Stromal cell of bone marrow (primary cell): ENCODE data around the gene FTO.
A peak's percentile ranks its signal among the peaks of the same experiment; 100 is the strongest.

ENCODE experiments used
- DNase-seq: peaks from one replicate; pipeline ENCODE4 v3.0.0-alpha.2; 2012; ENCODE audit warnings: low read depth

The FTO gene

DNA sequence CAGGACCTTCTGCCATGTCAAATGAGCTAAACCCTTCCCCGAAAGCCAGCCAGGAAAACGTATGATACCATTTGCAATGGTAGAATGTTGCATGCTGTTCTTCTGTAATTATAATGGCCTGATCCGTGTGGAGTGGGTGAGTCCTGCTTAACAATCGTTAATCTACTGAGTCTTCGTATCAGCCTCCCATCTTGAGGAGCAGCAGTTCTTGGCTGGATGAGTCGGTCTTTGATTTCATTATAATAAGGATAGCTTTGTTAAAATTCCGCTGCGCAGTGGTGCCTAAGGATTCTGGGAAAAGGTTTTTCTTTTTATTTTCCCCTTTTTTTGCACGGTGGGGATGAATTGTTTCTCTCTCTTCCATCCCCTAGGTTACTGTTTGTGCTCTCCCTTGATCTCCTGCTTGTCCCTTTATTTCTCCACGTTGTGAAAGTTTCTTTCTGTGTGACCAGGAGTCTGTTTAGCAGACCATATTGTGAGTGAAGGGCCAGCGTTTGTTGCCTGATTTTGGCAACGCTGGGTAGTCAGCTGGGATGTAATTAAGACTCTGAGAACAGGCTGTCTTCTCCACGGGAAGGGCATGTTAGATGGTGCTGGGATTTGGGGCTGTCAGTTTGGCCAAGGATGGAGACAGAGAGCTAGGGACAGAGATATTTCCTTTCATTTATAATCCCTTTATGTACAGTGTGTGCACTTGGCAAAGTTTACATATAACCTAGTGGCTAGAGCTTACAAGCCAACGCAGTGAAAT, 263.0 kb downstream of the FTO start:
- no peak for DNase-seq

- no peak for DNase-seq
These were observed 263.6 kb downstream of the FTO start for GRCh38 chr16:53967572-53967971.

- no peak for DNase-seq
These were observed 264.5 kb downstream of the FTO start for GRCh38 chr16:53968454-53968853.

- DNase-seq, result no peak
These were observed 264.9 kb downstream of the FTO start for GRCh38 chr16:53968896-53969295.

- DNase-seq, result no peak
These were observed 267.7 kb downstream of the FTO start for GRCh38 chr16:53971616-53972015.

DNA sequence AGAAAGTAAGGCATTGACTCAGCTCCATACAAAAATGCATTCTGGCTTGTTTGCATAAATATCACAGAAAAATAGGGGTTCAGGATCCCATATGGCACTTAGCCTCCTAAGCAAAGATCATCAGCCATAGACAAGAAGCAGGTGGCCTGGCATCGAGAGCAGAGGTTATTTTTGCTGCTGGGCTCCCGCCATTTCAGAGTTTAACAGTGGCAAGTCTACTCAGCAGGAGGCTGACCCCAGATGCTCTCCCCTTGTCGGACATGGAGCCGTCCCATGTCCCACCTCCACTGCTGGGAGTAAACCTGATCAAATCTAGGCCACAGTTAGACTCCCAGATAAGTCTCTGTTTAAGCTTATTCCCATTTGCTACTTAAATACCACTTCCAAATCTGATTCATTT, 269.1 kb downstream of the FTO start:
- no peak for DNase-seq

DNA sequence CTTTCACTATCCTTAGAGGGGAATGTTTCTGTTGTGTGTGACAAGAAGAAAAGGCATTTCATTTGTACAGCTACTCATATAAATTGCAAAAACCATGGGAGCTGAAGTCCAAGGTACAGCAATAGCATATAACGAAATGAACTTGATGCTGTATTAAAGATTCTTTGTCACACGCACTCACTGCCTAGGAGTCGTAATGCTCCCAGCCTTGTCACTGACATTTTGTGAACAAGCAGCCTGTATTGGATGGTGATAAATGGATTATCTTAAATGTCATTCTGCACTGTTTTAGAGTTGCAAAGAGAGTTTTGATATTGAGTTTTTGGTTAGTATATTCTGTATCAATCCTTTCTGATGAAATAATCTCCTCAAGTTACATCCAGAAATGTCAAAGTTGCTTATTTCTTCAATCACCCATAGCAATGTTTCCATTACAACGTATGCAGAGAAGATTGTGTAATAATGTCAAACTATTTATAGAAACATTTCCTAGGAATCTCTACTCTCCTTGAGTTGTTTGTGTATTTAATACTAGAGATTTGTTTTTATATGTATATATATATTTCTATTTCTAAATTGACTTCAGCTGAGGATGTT, 270.6 kb downstream of the FTO start:
- no peak for DNase-seq

GRCh38 chr16:53980675-53981074, 276.7 kb downstream of the FTO start:
- DNase-seq, result no peak

- DNase-seq, result no peak
These were observed 278.7 kb downstream of the FTO start for GRCh38 chr16:53982631-53983042.

DNA sequence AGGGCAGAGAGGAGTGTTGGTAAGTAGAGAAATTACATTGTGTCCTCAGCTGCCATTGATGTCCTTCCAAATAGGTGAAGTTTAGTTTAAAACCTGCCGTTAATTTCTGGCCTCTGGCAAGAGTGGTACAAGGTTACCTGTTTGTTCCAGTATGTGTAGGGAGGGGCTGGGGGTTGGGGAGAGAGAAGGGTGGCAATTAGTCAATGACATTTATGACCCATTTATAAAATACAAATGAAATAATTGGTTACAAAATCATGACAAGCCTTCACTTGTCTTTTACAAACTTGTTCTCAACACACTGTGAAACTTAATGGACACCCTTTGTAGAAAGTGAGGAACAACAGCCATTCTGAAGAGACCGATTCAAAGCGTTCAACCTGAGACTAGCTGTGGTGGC, 281.0 kb downstream of the FTO start:
- DNase-seq, result no peak

- DNase-seq, result no peak
These were observed 281.9 kb downstream of the FTO start for GRCh38 chr16:53985861-53986260.

DNA sequence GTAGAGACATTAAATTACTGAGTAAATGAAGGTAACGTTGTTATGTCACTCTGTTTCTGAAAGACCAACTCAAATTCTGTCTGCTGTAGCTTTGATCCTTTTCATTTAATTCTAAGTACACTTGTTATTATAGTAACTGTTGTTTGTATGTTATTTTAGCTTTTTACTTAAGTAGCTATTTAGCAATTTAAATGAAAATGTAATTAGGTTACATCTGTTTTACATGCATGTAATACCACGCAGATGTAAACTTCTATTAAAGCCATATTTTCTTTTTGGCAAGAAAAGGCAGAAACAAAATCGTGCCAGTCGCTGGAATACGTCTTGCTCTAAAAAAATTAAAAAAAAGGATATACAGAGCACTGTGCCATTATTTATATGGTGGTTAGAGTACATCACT, 282.8 kb downstream of the FTO start:
- DNase-seq, result no peak

- DNase-seq, result no peak
These were observed 284.2 kb downstream of the FTO start for GRCh38 chr16:53988136-53988535.

- no peak for DNase-seq
These were observed 285.6 kb downstream of the FTO start for GRCh38 chr16:53989597-53989996.

DNA sequence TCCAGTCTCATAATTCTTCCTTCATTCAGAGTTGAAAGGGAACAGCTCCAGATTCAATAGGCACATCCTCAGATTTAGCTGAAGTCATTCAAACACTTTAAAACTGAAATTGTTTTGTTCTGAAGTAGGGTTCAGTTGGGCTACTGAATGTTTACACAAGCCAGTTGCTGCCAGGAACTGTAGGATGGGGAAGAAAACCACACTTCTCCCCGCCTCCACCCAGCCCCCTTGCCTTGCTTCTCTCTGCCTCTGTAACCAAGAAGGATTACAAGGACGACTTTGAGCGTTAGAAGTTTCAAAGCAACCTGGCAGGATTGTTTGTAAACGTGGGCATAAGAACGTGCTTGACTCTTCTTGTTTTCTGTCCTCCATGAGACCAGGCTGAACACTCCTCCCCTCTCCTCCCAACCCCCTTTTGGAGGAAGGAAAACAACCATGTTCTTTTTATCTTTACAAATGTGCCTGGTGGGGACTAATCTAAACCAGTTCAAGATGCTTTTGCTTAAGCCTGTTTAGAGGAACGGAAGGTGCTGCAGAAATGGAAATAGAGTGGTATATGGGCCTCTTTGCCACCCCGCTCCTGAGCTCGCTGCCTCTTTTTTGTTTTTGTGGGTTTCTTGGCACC, 287.9 kb downstream of the FTO start:
- peak; percentile 58 for DNase-seq

DNA sequence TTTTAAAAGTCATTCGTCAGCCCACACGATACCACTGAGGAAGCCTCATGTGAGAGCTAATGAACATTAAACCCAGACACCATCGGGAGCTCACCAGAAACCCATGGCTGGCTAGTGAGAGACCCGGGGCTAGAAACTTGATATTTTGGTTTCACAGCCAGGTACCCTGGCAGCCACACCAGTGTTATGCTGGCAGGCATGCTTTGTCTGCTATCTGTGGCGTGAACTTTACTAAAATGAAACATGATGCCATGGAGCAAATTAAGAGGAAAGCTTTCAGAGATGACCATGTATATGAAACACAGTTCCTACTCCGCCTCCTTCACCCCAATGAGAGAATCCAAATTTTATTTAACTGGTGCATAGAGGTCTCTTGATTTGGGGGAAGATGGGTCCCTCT, 291.4 kb downstream of the FTO start:
- DNase-seq, result no peak

- DNase-seq, result no peak
These were observed 293.0 kb downstream of the FTO start for GRCh38 chr16:53996961-53997360.

GRCh38 chr16:53998024-53998810, 294.3 kb downstream of the FTO start:
- no peak for DNase-seq

- no peak for DNase-seq
These were observed 295.1 kb downstream of the FTO start for GRCh38 chr16:53998966-53999522.

DNA sequence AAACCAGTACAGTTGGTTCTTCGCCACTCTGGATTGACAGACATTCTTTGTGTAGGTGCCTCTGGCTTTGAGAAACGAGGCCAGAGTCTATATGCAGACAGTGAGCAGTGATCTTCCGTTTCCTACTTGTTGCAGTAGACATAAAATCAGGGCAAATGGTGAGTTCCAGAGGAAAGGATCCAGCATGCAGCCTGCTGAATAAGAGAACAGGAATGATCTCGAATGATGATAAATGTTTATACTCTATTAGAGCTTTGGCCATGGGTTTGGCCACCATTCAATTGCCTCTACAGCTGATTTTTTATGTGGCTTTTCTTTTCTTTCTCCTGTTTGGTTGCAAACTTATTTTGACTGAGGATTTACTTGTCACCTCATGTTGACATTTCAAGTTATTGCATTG, 295.9 kb downstream of the FTO start:
- DNase-seq, result peak; percentile 61

DNA sequence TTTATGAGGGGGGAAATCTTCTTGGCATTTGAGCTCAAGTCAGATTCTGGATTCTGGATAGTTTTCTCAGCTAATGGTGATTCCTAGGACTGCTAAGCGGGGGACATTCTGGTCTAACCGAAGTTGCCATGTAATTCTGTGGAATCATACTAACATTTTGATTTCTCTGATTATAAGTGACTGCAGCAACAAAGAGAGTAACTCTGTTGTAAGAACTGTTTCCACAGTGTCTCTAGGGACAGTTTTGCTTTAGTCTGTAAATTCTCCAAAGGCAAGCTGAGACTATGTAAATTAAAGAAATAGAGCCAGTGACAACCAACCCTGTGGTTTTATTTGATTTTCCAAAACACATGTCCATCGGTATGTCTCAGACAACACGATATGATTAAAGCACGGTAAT, 296.4 kb downstream of the FTO start:
- peak; percentile 62 for DNase-seq

GRCh38 chr16:54006693-54007092, 302.7 kb downstream of the FTO start:
- DNase-seq, result peak; percentile 66
